ENCODE measurements around the gene OGFOD3.
A peak's percentile ranks its signal among the peaks of the same experiment; 100 is the strongest.
"Not testable (repeated sequence)": the region's sequence is repeated elsewhere in the genome, so short reads cannot be mapped to it uniquely, and the experiment has no call there.

The OGFOD3 gene

GRCh38 chr17:82418001-82418986 lies at the start of gene OGFOD3, which contains the start of gene HEXD:
Gene OGFOD3, minus strand, starts transcription at chr17:82418586. Its CDS starts 101 bp downstream, at chr17:82418485.
Gene HEXD, plus strand, starts transcription at chr17:82418347. Its CDS starts 1,453 bp downstream, at chr17:82419800.
- DNase-seq (ENCODE audit: low read depth) = peak; percentile 65

GRCh38 chr17:82465023-82465603 lies 46.7 kb upstream of the OGFOD3 start:
- no peak for DNase-seq (ENCODE audit: low read depth)

GRCh38 chr17:82464567-82464929 lies 46.2 kb upstream of the OGFOD3 start:
- DNase-seq (ENCODE audit: low read depth) = no peak

GRCh38 chr17:82463925-82464566 lies 45.7 kb upstream of the OGFOD3 start:
- DNase-seq (ENCODE audit: low read depth) = no peak

- no peak for DNase-seq (ENCODE audit: low read depth)
Observed at GRCh38 chr17:82463391-82463790, 45.0 kb upstream of the OGFOD3 start.

- DNase-seq (ENCODE audit: low read depth) = peak; percentile 58
Observed at GRCh38 chr17:82461827-82462524, 43.6 kb upstream of the OGFOD3 start.

GRCh38 chr17:82459936-82460335 lies 41.5 kb upstream of the OGFOD3 start:
- not testable (repeated sequence) for DNase-seq (ENCODE audit: low read depth)

- no peak for DNase-seq (ENCODE audit: low read depth)
Observed at GRCh38 chr17:82458885-82459424, 40.6 kb upstream of the OGFOD3 start.

- DNase-seq (ENCODE audit: low read depth) = peak; percentile 95
Observed at GRCh38 chr17:82458179-82458884, 39.9 kb upstream of the OGFOD3 start, which contains the start of gene NARF. Gene NARF, plus strand, starts transcription at chr17:82458741. Its CDS starts 63 bp downstream, at chr17:82458804.

- no peak for DNase-seq (ENCODE audit: low read depth)
Observed at GRCh38 chr17:82457929-82458178, 39.5 kb upstream of the OGFOD3 start.

- DNase-seq (ENCODE audit: low read depth) = no peak
Observed at GRCh38 chr17:82457073-82457928, 38.9 kb upstream of the OGFOD3 start.

GRCh38 chr17:82453706-82454105 lies 35.3 kb upstream of the OGFOD3 start:
- not testable (repeated sequence) for DNase-seq (ENCODE audit: low read depth)

GRCh38 chr17:82453151-82453550 lies 34.8 kb upstream of the OGFOD3 start:
- DNase-seq (ENCODE audit: low read depth) = not testable (repeated sequence)

GRCh38 chr17:82452162-82452561 lies 33.8 kb upstream of the OGFOD3 start:
- no peak for DNase-seq (ENCODE audit: low read depth)

GRCh38 chr17:82450357-82451106 lies 32.1 kb upstream of the OGFOD3 start, which contains the start of gene CYBC1:
Gene CYBC1, minus strand, starts transcription at chr17:82450752. Its CDS starts 1,498 bp downstream, at chr17:82449254.
- DNase-seq (ENCODE audit: low read depth) = peak; percentile 79

- no peak for DNase-seq (ENCODE audit: low read depth)
Observed at GRCh38 chr17:82449883-82450356, 31.5 kb upstream of the OGFOD3 start.

GRCh38 chr17:82449131-82449882 lies 30.9 kb upstream of the OGFOD3 start:
- no peak for DNase-seq (ENCODE audit: low read depth)

- DNase-seq (ENCODE audit: low read depth) = no peak
Observed at GRCh38 chr17:82447876-82448275, 29.5 kb upstream of the OGFOD3 start.
